ENCODE data around the gene POLD3.
"Not testable (repeated sequence)": the region's sequence is repeated elsewhere in the genome, so short reads cannot be mapped to it uniquely, and the experiment has no call there.

The POLD3 gene

DNA sequence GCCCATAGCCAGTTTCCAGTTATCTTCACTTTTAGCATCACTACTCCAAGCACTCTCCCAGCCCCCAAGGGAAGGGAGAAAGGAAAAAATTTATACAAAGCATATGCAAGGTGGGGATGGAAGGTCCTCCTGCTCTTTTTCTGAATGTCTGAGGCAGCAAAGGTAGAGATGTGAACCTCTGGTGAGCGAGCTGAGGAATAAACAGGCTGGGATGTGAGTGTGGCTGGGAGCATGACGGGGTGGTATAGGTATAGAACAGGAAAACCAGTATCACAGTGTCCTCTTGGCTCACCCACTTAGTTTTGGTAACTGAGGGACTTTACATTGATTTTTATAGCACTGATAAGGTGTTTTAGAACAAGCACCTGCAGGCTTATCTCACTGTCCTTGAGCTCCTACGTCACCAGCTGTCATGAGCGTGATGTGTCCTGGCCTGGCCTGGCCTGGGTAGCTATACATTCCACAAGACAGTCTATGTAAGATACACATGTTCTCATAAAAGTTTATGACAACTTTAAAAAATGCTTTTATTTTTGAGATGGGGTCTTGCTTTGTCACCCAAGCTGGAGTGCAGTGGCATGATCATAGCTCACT, 10.3 kb upstream of the POLD3 start:
- no peak for DNase-seq (ENCODE audit: low read depth in 2 of 2, low spot score in 1 of 2)

DNA sequence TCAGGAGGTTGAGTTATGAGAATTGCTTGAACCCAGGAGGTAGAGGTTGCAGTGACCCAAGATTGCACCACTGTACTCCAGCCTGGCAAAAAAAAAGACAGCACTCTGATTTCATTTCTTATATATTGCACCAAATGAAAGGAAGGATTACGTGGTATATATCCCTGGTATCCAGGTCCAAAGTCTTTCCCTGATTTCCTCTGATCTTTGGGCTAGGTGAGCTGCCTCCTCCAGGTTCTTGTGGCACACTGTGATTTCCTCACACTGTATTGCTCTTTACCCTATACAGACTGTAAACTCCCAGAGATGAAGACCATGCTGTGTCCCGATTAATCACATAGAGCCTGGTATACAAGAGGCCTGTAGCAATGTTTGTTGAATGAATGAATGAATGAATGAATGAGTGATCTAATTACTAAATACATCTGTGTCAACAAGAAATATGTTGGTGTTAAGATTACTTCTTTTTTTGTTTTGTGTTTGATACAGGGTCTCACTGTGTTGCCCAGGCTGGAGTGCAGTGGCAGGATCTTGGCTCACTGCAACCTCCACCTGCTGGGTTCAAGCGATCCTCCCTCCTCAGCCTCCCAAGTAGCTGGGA, 9.3 kb upstream of the POLD3 start:
- DNase-seq (ENCODE audit: low read depth in 2 of 2, low spot score in 1 of 2), result no peak

DNA sequence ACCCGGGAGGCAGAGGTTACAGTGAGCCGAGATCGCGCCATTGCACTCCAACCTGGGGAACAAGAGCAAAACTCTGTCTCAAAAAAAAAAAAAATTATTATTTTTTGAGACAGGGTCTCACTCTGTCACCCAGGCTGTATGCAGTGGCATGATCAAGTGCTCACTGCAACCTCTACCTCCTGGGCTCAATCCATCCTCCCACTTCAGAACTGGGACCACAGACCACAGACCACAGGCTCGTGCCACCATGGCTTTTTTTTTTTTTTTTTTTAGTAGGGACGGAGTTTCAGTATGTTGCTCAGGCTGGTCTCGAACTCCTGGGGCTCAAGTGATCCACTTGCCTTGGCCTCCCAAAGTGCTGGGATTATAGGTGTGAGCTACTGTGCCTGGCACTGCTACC, 1.9 kb upstream of the POLD3 start:
- not testable (repeated sequence) for DNase-seq (ENCODE audit: low read depth in 2 of 2, low spot score in 1 of 2)

DNA sequence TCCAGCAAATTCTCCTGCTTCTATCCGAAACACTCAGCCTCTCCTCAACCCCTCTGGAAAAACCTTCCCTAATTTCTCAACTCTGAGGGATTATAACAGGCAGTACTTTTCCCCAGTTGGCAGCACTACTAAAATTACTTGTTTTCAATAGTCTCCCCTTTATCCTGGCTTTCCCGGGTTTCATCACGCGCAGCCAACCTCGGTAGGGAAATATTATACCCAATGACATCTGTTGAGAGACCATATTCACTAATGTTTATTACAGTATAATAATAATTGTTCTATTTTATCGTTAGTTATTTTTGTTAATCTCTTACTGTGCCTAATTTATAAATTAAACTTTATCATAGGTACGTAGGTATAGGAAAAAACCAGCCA, 330 bp upstream of the POLD3 start:
- DNase-seq (ENCODE audit: low read depth in 2 of 2, low spot score in 1 of 2), result no peak

DNA sequence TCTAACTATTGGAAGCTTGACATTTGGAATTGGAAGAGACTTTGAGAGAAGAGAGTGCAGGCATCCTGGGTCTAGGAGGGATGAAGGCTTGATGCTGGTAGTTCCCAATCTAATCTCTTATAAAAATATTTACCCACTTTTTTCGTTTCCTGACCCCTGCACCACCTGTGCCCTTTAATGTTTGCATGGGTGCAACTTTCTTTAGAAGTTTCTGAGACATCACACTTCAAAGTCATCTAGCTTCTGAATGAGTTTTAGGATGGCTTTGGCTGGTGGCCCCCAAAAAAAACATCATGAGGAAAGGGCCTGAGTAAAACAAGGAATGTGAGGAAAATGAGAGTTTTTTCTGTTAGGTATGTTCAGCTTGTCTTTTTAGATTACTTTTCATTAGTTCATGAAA, 1.1 kb downstream of the POLD3 start:
- DNase-seq (ENCODE audit: low read depth in 2 of 2, low spot score in 1 of 2), result no peak

DNA sequence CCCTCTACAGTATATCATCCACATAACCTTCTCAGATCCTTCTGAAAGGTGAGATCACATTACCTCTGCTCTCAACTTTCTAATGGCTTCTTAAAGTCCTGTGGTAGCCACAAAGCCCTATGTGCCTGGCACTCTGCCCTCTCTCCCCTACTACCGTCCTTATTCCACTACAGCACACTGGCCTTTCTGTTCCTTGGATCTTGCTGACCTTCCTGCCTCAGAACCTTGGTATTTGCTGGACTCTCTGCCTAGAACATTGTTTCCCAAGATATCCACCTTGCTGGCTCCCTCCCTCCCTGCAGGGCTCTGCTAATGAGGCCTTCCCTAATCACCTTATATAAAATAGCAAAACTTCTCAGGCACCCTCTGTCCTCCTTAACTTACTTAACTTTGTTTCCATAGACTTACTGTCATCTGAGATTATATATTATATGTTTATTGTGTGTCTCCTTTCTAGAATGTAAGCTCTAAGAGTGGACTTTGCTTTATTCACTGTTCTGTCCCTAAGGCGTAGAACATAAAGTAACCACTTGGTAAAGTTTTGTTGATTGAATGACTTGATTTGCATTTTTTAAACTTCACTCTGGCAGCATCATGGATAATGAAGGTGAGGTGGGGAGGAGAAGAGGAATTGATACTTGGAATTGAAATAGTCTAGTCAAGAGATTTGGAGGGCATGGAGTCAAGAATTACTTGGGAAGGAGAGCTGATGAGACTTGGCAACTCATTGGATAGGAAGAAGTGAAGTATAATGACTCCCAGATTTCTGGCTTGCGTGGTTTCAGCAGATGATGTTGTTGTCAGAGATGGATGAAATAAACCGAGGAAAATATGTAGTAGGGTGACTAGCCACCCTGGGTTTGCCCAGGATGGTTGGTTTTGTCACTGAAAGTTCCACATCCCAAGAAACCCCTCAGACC, 10.5 kb downstream of the POLD3 start:
- no peak for DNase-seq (ENCODE audit: low read depth in 2 of 2, low spot score in 1 of 2)

DNA sequence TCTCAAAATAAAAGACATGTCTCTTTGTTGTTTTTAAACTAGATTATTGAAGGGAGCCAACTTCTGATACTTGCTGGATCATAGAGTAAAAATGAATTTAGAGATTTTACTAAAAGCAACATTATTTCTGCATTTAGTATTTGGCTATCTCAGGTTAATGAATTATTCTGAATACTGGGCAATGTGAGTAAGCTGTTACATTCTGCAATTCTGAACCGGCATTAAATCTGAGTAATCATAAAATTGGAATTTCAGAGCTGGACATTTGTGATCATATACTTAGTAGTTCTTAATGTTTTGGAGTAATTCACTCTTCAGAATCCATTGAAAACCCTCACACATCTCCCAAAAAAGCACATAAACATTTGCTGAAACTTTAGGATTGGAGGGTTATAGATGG, 11.5 kb downstream of the POLD3 start:
- no peak for DNase-seq (ENCODE audit: low read depth in 2 of 2, low spot score in 1 of 2)

DNA sequence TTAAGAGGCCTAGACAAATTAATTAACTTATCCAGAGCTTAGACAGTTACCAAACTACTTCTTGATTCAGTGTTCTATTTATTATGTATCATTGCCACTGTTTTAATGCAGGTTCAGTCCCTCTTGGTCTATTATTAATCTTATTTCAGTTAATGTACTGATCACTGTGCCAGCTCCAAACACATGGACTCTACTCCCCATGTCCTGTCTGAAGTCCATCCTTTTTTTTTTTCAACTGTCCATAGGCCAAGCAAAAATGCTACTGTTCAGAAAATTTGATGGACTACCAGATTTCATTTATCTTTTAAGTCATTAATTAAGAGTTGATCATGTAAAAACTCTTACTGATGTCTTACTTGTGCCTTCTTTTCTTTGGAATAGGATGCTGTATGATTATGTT, 11.9 kb downstream of the POLD3 start:
- DNase-seq (ENCODE audit: low read depth in 2 of 2, low spot score in 1 of 2), result no peak

DNA sequence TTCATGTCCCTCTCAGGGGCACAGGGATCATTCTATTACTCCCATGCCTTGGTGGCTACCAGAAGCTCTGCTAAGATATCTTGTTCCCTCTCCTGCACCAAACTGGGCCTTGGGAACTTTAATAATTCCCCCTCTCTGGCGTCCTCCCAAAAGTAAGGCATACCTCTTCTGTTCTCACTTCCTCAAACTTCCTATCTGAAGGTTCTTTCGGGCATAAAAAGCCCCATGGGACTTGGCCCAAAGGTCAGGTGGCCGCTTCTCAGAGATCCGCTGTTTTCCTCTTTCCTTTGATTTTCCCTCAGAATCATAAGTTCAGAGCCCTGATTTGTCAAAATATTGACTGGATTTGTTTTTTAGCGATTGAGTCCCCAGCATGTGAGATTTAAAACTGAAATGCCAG, 13.0 kb downstream of the POLD3 start:
- no peak for DNase-seq (ENCODE audit: low read depth in 2 of 2, low spot score in 1 of 2)

DNA sequence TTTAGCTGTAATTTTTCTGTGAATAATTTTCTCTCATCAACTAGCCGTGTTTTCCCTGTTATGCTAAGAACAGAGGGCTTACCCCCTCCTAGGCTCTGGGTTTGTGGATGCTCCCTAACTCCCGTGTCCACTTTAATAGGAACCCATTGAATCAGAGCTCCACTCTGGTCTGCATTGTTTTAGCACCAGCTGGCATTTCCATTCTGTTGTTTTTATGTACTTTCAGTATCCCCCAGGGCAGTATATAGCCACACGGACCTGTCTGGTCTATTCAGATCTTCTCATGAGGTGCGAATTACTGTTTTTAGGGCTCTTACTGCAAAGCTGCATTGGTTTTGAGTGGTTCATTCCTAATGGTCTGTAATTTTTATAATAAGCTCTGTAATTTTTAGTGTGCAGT, 16.0 kb downstream of the POLD3 start:
- no peak for DNase-seq (ENCODE audit: low read depth in 2 of 2, low spot score in 1 of 2)

DNA sequence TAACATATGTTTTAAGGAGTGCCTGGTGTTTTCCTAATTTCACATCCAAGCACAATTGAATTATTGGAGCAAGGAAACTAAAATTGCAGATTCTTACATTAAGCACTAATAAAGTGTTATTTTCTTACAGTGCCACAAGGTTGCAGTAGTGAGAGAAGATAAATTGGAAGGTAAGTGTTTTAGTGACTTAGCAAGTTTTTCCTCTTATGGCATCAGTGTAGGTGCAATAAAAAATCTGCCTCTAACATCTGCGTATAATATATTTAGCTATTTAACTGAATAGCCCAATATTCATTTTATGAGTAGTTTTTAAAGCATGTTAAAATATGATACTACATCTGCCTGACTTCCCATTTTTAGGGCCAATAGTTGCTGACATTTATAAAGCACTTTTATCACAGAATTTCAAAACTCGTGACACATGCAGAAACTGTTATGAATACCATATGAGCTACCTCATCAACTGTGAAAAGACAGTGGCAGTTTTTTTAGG, 19.0 kb downstream of the POLD3 start:
- DNase-seq (ENCODE audit: low read depth in 2 of 2, low spot score in 1 of 2), result no peak

DNA sequence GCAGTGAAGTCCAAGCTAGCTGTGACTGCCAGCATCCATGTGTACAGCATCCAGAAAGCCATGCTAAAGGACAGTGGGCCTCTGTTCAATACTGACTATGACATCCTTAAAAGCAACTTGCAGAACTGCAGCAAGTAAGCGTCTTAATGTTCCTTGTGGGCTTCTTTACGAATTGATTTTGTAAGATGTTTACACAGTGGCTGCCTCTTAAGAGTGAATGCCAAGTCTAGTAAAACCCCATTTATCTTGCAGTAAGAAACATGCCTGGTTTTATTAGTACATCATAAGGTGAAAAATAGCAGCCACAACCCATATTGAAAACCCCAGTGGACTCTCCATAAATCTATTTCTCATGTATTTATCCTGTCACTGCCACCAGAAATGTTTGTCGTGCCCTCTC, 20.5 kb downstream of the POLD3 start:
- DNase-seq (ENCODE audit: low read depth in 2 of 2, low spot score in 1 of 2), result no peak

DNA sequence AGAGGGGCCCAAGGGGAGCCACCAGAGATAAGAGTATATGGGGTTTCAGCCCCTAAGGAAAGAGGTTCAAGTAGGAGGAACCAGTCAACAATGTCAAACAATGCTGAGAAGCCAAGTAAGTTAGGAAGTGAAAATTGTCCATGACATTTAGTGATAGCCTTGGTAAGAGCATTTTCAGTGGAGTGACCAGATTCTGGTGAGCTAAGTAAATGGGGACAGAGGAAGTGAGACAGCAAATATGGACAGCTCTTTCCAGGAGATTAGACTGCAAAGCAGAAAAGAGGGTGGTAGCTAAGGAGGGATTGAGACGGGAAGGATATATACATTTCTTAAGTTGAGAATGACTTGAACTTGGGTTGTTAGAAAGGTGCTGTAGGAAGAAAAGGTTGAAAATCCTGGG, 22.9 kb downstream of the POLD3 start:
- DNase-seq (ENCODE audit: low read depth in 2 of 2, low spot score in 1 of 2), result no peak

DNA sequence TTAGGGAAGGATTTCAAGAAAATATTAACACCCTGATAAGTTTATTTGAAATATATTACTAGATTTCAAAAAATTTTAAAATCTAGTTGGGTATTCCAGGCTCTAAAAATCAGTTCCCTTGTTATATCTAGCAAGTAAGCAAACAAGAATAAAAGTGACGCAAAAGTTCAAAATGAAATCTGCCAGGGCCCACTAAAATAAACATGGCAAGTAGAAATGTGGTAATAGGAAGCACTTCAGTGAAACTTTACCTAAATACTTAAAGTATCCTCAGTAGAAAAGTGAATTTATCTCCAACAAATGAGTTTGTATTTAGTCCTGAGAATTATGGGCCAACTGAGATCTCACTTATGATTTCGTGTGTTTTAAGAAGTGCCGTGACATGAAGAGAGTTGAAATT, 23.6 kb downstream of the POLD3 start:
- DNase-seq (ENCODE audit: low read depth in 2 of 2, low spot score in 1 of 2), result no peak

DNA sequence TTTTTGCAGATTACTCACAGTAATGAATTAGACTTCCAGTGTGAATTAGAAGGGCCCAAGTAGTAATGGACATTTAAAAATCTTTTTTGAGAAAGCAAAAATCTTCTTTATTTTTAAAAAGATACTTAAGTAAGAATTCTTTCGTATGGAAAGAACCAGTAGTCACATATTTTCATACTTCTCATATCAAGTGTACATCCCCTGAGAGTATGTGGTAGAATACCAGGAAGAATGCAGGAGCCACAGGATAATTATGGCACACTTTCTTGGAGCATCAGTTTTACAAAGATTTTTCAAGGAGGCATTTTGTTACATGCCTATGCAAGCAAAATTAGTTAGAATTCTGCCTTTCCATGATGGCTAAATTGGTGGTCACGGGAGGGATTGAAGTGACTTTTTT, 28.1 kb downstream of the POLD3 start:
- no peak for DNase-seq (ENCODE audit: low read depth in 2 of 2, low spot score in 1 of 2)

DNA sequence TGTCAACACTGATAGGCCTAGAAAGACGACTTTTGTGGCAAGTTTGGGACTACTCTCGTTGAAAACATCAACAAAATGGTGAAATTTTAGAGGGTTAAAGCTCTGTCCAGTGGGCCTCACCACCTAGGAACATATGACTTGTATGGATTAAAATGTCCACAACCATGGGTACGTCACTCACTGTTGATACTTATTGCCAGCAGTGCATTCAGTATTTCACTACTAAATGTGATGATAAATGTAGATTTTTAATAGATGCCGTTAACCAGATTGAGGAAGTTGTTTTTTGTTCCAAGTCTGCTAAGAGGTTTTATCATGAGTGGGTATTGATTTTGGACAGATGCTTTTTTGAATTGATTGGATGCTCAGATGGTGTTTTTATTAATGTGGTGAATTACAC, 33.7 kb downstream of the POLD3 start:
- no peak for DNase-seq (ENCODE audit: low read depth in 2 of 2, low spot score in 1 of 2)

DNA sequence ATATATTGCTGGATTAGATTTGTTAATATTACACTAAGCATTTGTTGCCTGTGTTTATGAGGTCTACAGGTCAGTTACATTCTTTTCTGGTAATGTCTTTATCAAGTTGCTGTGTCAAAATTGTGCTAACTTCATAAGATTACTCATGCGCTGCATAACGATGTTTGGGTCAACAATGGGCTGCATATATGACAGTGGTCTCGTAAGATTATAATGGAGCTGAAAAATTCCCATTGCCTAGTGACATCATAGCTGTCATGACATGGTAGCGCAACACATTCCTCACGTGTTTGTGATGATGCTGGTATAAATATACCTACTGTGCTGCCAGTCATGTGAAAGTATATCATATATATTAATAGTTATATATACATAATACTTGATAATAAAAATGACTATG, 34.2 kb downstream of the POLD3 start:
- no peak for DNase-seq (ENCODE audit: low read depth in 2 of 2, low spot score in 1 of 2)

DNA sequence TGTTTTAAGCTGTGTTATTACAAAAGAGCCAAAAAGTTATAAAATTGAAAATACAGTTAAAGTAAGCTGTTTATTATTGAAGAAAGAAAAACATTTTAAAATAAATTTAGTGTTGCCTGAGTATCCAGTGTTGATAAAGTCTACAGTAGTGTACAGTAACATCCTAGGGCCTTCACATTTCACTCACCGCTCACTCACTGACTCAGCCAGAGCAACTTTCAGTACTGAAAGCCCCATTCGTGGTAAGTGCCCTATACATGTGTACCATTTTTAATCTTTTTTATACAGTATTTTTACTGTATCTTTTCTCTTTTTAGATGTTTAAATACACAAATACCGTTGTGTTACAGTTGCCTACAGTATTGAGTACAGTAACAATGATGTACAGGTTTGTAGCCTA, 35.0 kb downstream of the POLD3 start:
- no peak for DNase-seq (ENCODE audit: low read depth in 2 of 2, low spot score in 1 of 2)

DNA sequence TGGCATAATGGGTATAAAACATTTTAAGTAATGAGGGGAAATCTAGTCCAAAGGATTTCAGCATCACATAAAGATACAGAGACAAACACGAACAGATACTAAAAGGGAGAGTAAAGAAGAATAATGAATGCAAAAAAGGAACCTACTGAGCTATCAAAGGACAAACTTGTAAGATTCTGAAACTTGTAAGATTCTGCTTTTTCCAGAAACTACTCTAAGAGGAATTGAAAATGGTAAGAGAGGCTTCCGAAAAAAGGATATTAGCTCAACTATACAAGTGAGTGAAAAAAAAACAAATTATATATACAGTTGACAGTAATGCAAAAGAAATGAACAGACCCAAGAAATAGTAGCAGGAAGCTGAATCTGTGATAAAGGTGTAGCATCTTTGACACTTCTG, 37.7 kb downstream of the POLD3 start:
- no peak for DNase-seq (ENCODE audit: low read depth in 2 of 2, low spot score in 1 of 2)

DNA sequence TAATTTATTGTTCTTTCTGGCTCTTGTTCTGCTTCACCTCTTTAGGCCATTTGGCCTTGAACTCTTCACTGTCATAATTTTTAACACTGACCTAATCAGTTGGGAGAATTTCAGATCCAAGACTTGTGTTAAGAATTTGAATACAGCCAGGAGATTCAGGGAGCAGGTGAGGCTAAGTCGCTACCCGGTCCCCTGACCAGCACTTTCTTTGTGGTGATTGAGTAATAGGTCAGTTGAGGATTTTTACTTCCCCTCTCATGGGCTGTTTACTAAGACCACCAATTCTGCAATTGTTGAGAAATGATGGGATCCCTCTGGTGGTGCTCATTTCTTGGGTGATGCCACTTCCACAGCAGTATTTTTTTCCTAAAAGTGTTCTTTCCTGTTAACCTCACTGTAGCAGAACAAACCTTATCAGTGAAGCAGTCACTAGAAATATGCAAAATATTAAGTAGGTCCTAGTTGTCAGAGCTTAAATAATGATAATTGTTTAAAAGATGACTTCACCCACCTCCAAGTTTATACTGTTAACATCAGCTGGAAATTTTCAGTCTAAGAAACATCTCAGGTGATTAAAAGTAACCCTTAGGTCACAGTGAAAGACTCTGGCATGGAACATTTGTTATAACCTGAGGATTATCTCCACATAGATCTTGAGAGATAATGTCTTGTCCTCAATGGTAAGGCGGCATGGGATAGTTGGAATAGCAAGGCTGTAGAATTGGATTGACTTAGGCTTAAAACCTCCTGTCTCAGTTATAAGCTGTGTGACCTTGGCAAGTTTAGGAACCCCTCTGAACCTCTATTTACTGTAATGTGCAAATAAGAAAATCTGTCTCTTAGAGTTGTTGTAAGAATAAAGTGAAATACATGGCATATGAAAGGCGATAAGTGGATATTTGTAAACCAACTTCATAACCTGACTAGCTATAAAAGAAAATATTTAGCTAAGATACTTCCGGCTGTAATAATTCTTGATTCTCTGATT, 41.3 kb downstream of the POLD3 start:
- no peak for DNase-seq (ENCODE audit: low read depth in 2 of 2, low spot score in 1 of 2)

DNA sequence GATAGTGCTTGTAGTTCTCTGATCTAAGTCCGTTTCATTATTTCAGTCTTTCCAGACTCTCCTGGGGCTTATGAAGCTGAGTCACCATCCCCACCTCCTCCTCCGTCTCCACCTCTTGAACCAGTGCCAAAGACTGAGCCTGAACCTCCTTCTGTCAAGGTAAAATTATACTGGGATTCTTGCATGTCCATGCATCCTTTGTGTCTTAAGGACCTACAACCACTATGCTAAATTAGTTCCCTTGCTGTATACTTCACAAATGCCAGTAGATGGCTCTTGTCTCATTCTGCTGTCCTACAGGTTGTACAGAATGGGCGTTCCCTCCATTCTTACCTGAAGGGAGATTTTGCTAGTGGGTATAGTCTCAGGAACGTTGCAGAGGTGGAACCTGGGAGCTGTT, 42.2 kb downstream of the POLD3 start:
- no peak for DNase-seq (ENCODE audit: low read depth in 2 of 2, low spot score in 1 of 2)
